Esophagus muscularis mucosa (tissue), 4 donors: Measurements from ENCODE around the gene MMP23B. TPM values are rescaled to one million over a fixed set of nuclear protein-coding genes. Genes with fewer than 3 reads are reported as not detected.
A peak's percentile ranks its signal among the peaks of the same experiment; 100 is the strongest.
"Not testable (repeated sequence)": the region's sequence is repeated elsewhere in the genome, so short reads cannot be mapped to it uniquely, and the experiment has no call there.

Experiments used
- DNase-seq: peaks from one replicate; pipeline ENCODE4 v3.0.0-alpha.2; 2017; ENCODE audit errors: extremely low spot score
- H3K27ac ChIP-seq, 4 donors: fragments of 200-600 bp; sonication (generic); replicated peaks in 1 of 4; 1 replicate in 3 of 4; 2 replicates in 1 of 4; pipeline ENCODE4 v1.5.1; 2016 to 2019; ENCODE audit warnings: mild to moderate bottlenecking in 1 of 4
- H3K27me3 ChIP-seq, 4 donors: fragments of 200-600 bp; sonication (generic); one replicate each; pipeline versions ENCODE4 v1.5.1 to v1.6.0; 2016 to 2019
- H3K36me3 ChIP-seq, 4 donors: fragments of 200-600 bp; sonication (generic); one replicate each; pipeline ENCODE4 v1.5.1; 2016 to 2019
- H3K4me1 ChIP-seq, 4 donors: fragments of 200-600 bp; sonication (generic); one replicate each; pipeline ENCODE4 v1.5.1; 2016 to 2019
- H3K4me3 ChIP-seq, 4 donors: fragments of 200-600 bp; sonication (generic); 1 replicate in 2 of 4; 2 replicates in 2 of 4; pipeline ENCODE4 v1.5.1; 2016 to 2019; ENCODE audit warnings: mild to moderate bottlenecking in 4 of 4, moderate library complexity in 1 of 4
- H3K9me3 ChIP-seq, 4 donors: fragments of 200-600 bp; sonication (generic); 1 replicate in 3 of 4; 2 replicates in 1 of 4; pipeline ENCODE4 v1.5.1; 2016 to 2019
- CTCF ChIP-seq, 3 experiments: fragments of 200-600 bp in 2 of 3; fragments of 450-650 bp in 1 of 3; sonication (generic) in 2 of 3; IDR thresholded peaks; one replicate each; pipeline ENCODE4 v1.5.1; 2017 to 2019; ENCODE audit warnings: antibody characterized with exemption in 3 of 3, mild to moderate bottlenecking in 2 of 3, moderate library complexity in 1 of 3
- POLR2A ChIP-seq: fragments of 450-650 bp; IDR thresholded peaks from one replicate; pipeline ENCODE4 v1.6.1; 2017; ENCODE audit warnings: antibody characterized with exemption, moderate library complexity, mild to moderate bottlenecking, low read depth
- POLR2AphosphoS5 ChIP-seq, 2 donors: sonication (generic); formaldehyde crosslinking; IDR thresholded peaks; one replicate each; pipeline ENCODE4 v1.6.1; 2017; ENCODE audit warnings: antibody characterized with exemption in 2 of 2
- WGBS: methylation state at CpG from one replicate; pipeline ENCODE4 v1.1.5; 2018; 5-methylcytosine and 5-hydroxymethylcytosine counted together
- intact Hi-C: fragments of 100-400 bp; cut with DNase I; formaldehyde crosslinking; loops from one replicate; pipeline ENCODE4 v1.15.1; 2023
- total RNA-seq, 4 donors: library from RNA; depleted of rRNA; stranded (reverse); fragments of >200 nt; gene quantifications; one replicate each; pipeline versions ENCODE4 v1.1.0 to v1.2.1, GENCODE V29; 2016

MMP23B gene
- total RNA-seq, 4 donors from 2014 or later = 3.2 to 19.5 (median 14.0) TPM

GRCh38 chr1:1647567-1648241, 15.7 kb downstream of the MMP23B start:
- H3K27ac ChIP-seq, H3K4me1 ChIP-seq, H3K4me3 ChIP-seq, intact Hi-C loops, H3K9me3 ChIP-seq, DNase-seq, H3K27me3 ChIP-seq: not testable (repeated sequence)
- 94% methylated on average over 17 of the region's 17 CpGs for WGBS
- H3K36me3 ChIP-seq = peaks cover 39 to 66% (median 64%) of the 10 kb centered on the region in 4 donors

GRCh38 chr1:1648265-1648664, 16.3 kb downstream of the MMP23B start:
- H3K27me3 ChIP-seq, intact Hi-C loops, H3K27ac ChIP-seq, DNase-seq, H3K4me1 ChIP-seq, H3K9me3 ChIP-seq, H3K4me3 ChIP-seq: not testable (repeated sequence)
- 94% methylated on average over 11 of the region's 11 CpGs for WGBS
- H3K36me3 ChIP-seq = peaks cover 39 to 72% (median 70%) of the 10 kb centered on the region in 4 donors

GRCh38 chr1:1658583-1659549, 26.9 kb downstream of the MMP23B start, which contains the start of gene CDK11B:
TSS of gene CDK11B (minus strand) at chr1:1659004. CDS start at chr1:1657485, 1,519 bp downstream.
- Histone ChIP-seq H3K4me1 (peaks cover 6 to 28% (median 14%) of the 10 kb centered on the region in 4 donors), H3K36me3 (peaks cover 15 to 39% (median 35%) of the 10 kb centered on the region in 4 donors), H3K4me3 (peak within 1 kb of the TSS; percentile 60 to 75 (median 60)), H3K27ac (peak within 1 kb of the TSS; percentile 84 to 94 (median 92))
- H3K9me3 ChIP-seq, H3K27me3 ChIP-seq, intact Hi-C loops: not testable (repeated sequence)
- under 1% methylated on average over 47 of the region's 96 CpGs for WGBS
- DNase-seq = peak; percentile 98
- TF ChIP-seq CTCF (IDR thresholded peaks at IDR 0.05) = peak in 2 of 3 experiments; percentile 11 to 22
- peak; percentile 13 for TF ChIP-seq POLR2A
- peak; percentile 84 to 95 for TF ChIP-seq POLR2AphosphoS5 (IDR thresholded peaks at IDR 0.05)

GRCh38 chr1:1662392-1662791, 30.4 kb downstream of the MMP23B start:
- DNase-seq, H3K27me3 ChIP-seq, H3K9me3 ChIP-seq, H3K4me3 ChIP-seq, intact Hi-C loops: not testable (repeated sequence)
- WGBS = 80% methylated on average over 9 of the region's 9 CpGs
- H3K4me1 ChIP-seq = peaks cover 3 to 10% (median 7%) of the 10 kb centered on the region in 4 donors
- peak overlapping the region in 3 of 4 donors; percentile 20 to 68 (median 34) for H3K27ac ChIP-seq
- H3K36me3 ChIP-seq = peaks cover 20 to 35% (median 26%) of the 10 kb centered on the region in 4 donors

- H3K4me3 ChIP-seq, DNase-seq, intact Hi-C loops, H3K27me3 ChIP-seq, H3K9me3 ChIP-seq, H3K4me1 ChIP-seq: not testable (repeated sequence)
- peaks cover 21 to 41% (median 29%) of the 10 kb centered on the region in 4 donors for H3K36me3 ChIP-seq
- WGBS = 74% methylated on average over 15 of the region's 15 CpGs
- peak overlapping the region in 3 of 4 donors; percentile 20 to 68 (median 34) for H3K27ac ChIP-seq
These were observed 31.0 kb downstream of the MMP23B start for GRCh38 chr1:1662830-1663560.

- WGBS = 83% methylated on average over 3 of the region's 11 CpGs
- DNase-seq, H3K4me1 ChIP-seq, H3K4me3 ChIP-seq, H3K27ac ChIP-seq, H3K27me3 ChIP-seq, intact Hi-C loops, H3K9me3 ChIP-seq: not testable (repeated sequence)
- peaks cover 30 to 53% (median 39%) of the 10 kb centered on the region in 4 donors for H3K36me3 ChIP-seq
These were observed 32.3 kb downstream of the MMP23B start for GRCh38 chr1:1664318-1664717.
